Osteocyte (in vitro differentiated cells): ENCODE measurements around the gene PPM1H. TPM values are rescaled to one million over a fixed set of nuclear protein-coding genes. Genes with fewer than 3 reads are reported as not detected.

Experiments used
- DNase-seq: peaks from one replicate; pipeline ENCODE4 v3.0.0; 2021; ENCODE audit warnings: mixed read lengths; ENCODE audit not compliant: unreplicated experiment; ENCODE audit errors: extremely low spot score
- H3K27ac Mint-ChIP-seq: one replicate; pipeline ENCODE4 v1.8.0; 2021; ENCODE audit warnings: mild to moderate bottlenecking, mixed read lengths; ENCODE audit not compliant: unreplicated experiment
- H3K27me3 Mint-ChIP-seq: one replicate; pipeline ENCODE4 v1.8.0; 2021; ENCODE audit warnings: mixed read lengths; ENCODE audit not compliant: unreplicated experiment
- H3K36me3 Mint-ChIP-seq: one replicate; pipeline ENCODE4 v1.8.0; 2021; ENCODE audit warnings: mixed read lengths; ENCODE audit not compliant: unreplicated experiment
- H3K4me1 Mint-ChIP-seq: one replicate; pipeline ENCODE4 v1.8.0; 2021; ENCODE audit warnings: mixed read lengths; ENCODE audit not compliant: unreplicated experiment
- H3K4me3 Mint-ChIP-seq: one replicate; pipeline ENCODE4 v1.8.0; 2021; ENCODE audit warnings: mild to moderate bottlenecking, moderate library complexity, mixed read lengths; ENCODE audit not compliant: unreplicated experiment
- H3K9me3 Mint-ChIP-seq: one replicate; pipeline ENCODE4 v1.8.0; 2021; ENCODE audit warnings: mixed read lengths; ENCODE audit not compliant: unreplicated experiment
- total RNA-seq: library from RNA; stranded (reverse); gene quantifications from 2 replicates; pipeline ENCODE4 v1.2.1, GENCODE V29; 2021
- TF ChIP-seq, protein P1 (sequence below): fragments of 200-600 bp; sonication (generic); IDR thresholded peaks from 2 replicates; pipeline ENCODE4 v1.5.0; 2021; ENCODE audit warnings: antibody characterized with exemption, mild to moderate bottlenecking, moderate library complexity

Gene PPM1H
- total RNA-seq, 1 donor from 2014 or later, result 60.8 TPM

DNA sequence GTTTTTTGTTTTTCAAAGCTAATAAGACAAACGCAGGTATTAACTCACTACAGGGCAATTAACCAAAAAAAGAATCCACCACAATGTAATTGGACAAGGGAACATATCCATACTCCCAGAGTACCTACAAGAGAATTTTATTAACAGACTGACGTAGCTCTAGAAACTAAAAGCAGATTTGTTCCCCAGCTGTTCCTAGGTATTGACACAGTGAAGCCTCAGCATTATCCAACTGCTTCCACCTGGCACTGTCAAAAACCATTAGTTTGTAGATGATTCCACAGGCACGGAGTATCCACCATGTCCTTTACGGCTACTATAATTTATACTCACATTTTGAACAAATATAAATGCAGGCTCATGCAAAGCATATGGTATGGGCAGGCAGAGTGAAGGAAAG lies 22.3 kb downstream of the PPM1H start:
- Mint-ChIP-seq H3K9me3 (no peaks in the 10 kb centered on the region), H3K36me3 (peaks cover 39% of the 10 kb centered on the region), H3K4me1 (peaks cover 15% of the 10 kb centered on the region), H3K27ac (no peak overlapping the region), H3K27me3 (no peaks in the 10 kb centered on the region), H3K4me3 (no peak overlapping the region)
- no peak for DNase-seq
- TF ChIP-seq, protein P1, sequence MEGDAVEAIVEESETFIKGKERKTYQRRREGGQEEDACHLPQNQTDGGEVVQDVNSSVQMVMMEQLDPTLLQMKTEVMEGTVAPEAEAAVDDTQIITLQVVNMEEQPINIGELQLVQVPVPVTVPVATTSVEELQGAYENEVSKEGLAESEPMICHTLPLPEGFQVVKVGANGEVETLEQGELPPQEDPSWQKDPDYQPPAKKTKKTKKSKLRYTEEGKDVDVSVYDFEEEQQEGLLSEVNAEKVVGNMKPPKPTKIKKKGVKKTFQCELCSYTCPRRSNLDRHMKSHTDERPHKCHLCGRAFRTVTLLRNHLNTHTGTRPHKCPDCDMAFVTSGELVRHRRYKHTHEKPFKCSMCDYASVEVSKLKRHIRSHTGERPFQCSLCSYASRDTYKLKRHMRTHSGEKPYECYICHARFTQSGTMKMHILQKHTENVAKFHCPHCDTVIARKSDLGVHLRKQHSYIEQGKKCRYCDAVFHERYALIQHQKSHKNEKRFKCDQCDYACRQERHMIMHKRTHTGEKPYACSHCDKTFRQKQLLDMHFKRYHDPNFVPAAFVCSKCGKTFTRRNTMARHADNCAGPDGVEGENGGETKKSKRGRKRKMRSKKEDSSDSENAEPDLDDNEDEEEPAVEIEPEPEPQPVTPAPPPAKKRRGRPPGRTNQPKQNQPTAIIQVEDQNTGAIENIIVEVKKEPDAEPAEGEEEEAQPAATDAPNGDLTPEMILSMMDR, result no peak

DNA sequence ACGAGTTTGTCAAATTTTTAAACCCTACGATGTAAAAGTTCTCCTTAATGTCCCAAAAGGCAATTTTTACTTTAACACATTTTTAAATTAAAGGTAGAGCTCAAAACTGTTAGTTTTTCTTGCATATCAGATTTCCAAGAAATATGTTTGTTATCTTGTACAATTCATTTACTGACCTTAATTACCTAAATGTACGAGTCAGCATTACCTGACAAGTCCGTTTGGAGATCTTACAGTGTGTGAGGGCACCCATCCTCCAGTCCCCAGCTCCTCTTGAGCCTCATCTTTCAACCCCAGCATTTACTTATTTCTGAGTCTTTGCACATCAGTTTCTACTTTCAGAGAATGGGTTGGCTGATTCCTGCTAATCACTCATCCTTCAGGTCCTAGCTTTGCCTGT lies 23.7 kb downstream of the PPM1H start:
- Mint-ChIP-seq H3K27ac (no peak overlapping the region), H3K27me3 (no peaks in the 10 kb centered on the region), H3K4me3 (no peak overlapping the region), H3K4me1 (peaks cover 19% of the 10 kb centered on the region), H3K9me3 (no peaks in the 10 kb centered on the region), H3K36me3 (peaks cover 41% of the 10 kb centered on the region)
- DNase-seq, result no peak
- TF ChIP-seq, protein P1, result no peak

DNA sequence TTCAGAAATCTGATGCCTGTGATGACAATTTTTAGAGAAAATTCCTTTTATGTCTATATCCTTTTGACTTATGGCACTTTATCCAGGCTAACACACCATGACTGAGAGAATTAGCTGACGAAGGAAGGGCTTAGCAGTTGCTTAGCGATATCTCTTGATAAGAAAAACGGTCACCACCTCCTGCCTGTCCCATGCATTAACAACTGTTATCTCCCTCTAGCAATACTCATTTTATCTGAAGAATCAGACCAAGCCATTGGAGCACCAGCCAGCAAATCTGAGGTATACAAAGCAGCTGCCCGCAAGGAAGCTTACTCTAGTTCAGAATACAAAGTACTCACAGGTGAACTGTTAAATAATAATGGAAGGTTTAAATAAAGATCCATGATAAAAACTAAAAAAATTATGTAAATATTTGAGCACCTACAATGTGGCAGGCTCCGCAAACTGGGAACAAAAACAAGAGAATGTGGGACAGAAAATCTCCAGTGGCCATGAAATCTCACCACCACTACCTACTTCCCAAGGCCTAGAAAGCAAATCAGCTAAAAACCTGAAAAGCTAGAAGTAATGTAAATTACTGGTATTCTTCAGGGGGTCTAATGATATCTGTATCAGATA lies 24.3 kb downstream of the PPM1H start:
- no peak for DNase-seq
- Mint-ChIP-seq H3K4me1 (peaks cover 25% of the 10 kb centered on the region), H3K9me3 (no peaks in the 10 kb centered on the region), H3K36me3 (peaks cover 41% of the 10 kb centered on the region), H3K4me3 (no peak overlapping the region), H3K27ac (no peak overlapping the region), H3K27me3 (no peaks in the 10 kb centered on the region)
- TF ChIP-seq, protein P1, result no peak

DNA sequence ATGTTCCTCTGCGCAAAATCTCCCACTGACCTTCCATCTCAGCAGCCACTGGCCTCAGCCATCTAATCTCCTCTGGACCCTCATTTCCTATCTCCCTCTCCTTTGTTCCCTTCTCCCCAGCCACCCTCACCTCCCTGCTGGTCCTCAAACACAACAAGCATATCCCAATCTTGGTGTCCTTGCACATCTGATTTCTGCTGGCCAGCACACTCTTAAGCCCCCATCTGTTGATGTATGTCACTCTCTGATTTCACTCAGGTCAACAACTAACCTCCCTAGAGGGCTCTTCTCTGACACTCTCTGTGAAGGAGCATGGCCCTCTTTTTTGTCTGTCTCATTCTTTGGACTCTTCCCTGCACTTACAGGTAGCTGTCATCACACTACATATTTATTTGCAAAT lies 25.6 kb downstream of the PPM1H start:
- H3K4me3 Mint-ChIP-seq, result no peak overlapping the region
- no peak overlapping the region for H3K27ac Mint-ChIP-seq
- peaks cover 33% of the 10 kb centered on the region for H3K36me3 Mint-ChIP-seq
- no peak for DNase-seq
- H3K27me3 Mint-ChIP-seq, result no peaks in the 10 kb centered on the region
- no peaks in the 10 kb centered on the region for H3K9me3 Mint-ChIP-seq
- peaks cover 32% of the 10 kb centered on the region for H3K4me1 Mint-ChIP-seq
- TF ChIP-seq, protein P1, result no peak

DNA sequence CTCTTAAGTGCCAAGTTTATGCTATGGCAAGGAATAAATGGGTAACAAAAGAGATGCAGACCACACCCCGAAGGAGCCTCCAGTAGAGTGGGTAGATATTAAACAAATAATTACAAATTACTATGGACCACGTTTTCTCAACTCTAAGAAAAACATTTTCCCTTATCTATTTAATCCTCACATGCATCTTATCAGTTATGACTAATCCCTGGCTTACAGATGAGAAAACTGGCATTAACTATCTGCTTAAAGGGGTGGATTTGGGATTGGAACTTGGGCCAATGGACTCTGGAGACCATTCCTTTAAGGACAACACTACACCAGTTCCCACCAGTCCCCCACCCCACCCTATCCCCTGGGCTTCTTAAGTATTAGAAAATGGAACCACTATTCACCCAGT lies 26.3 kb downstream of the PPM1H start:
- no peaks in the 10 kb centered on the region for H3K9me3 Mint-ChIP-seq
- peaks cover 31% of the 10 kb centered on the region for H3K36me3 Mint-ChIP-seq
- no peak overlapping the region for H3K27ac Mint-ChIP-seq
- no peak overlapping the region for H3K4me3 Mint-ChIP-seq
- H3K4me1 Mint-ChIP-seq, result peaks cover 32% of the 10 kb centered on the region
- TF ChIP-seq, protein P1, result no peak
- DNase-seq, result no peak
- no peaks in the 10 kb centered on the region for H3K27me3 Mint-ChIP-seq
